PC-3 (cell line): ENCODE data around the gene PEX5L. TPM values are rescaled to one million over a fixed set of nuclear protein-coding genes. Genes with fewer than 3 reads are reported as not detected.
A peak's percentile ranks its signal among the peaks of the same experiment; 100 is the strongest.

Source experiments
- ATAC-seq: fragments of 200-7000 bp; cut with Tn5 transposase; 2 replicates; pipeline ENCODE4 v1.9.1; 2020; ENCODE audit warnings: mild to moderate bottlenecking, moderate library complexity
- BruUV-seq: library from RNA; stranded (reverse); fragments of 400-500 nt; replicated peaks from 2 replicates; lab custom pipeline; 2021; lab: Mats Ljungman, UMichigan
- CTCF ChIA-PET: fragments of 300-600 bp; sonication (Branson Sonifier 250); formaldehyde crosslinking; loops from one replicate; lab custom pipeline; 2022; ENCODE audit warnings: antibody characterized with exemption; lab: Charles Lee
- POLR2A ChIA-PET: fragments of 300-600 bp; sonication (Branson Sonifier 250); formaldehyde crosslinking; loops from one replicate; lab custom pipeline; 2022; ENCODE audit warnings: antibody characterized with exemption; ENCODE audit not compliant: unreplicated experiment; lab: Charles Lee
- DNase-seq: peaks from one replicate; pipeline ENCODE4 v3.0.0-alpha.2; 2015
- H2AFZ ChIP-seq: fragments of 300-600 bp; sonication (generic); 2 replicates; pipeline ENCODE4 v1.6.0; 2016; ENCODE audit warnings: antibody characterized with exemption, low read length
- H3F3A ChIP-seq: fragments of 300-600 bp; sonication (generic); one replicate; pipeline ENCODE4 v1.6.0; 2017; ENCODE audit warnings: antibody characterized with exemption, low read length, control low read depth, mild to moderate bottlenecking; ENCODE audit not compliant: unreplicated experiment
- H3K27ac ChIP-seq: fragments of 300-600 bp; sonication (generic); 2 replicates; pipeline ENCODE4 v1.5.1; 2016; ENCODE audit warnings: mild to moderate bottlenecking, low read length
- H3K27me3 ChIP-seq: fragments of 300-600 bp; sonication (generic); 2 replicates; pipeline ENCODE4 v1.6.1; 2016; ENCODE audit warnings: low read length, mixed read lengths
- H3K36me3 ChIP-seq: fragments of 300-600 bp; sonication (generic); 2 replicates; pipeline ENCODE4 v1.6.1; 2016; ENCODE audit warnings: low read depth, mixed run types, low read length, mixed read lengths
- H3K4me1 ChIP-seq: fragments of 300-600 bp; sonication (generic); 2 replicates; pipeline ENCODE4 v1.5.1; 2016; ENCODE audit warnings: low read length; ENCODE audit not compliant: insufficient read depth
- H3K4me2 ChIP-seq: fragments of 300-600 bp; sonication (generic); 2 replicates; pipeline ENCODE4 v1.6.0; 2016; ENCODE audit warnings: low read length
- H3K4me3 ChIP-seq: fragments of 300-600 bp; sonication (generic); 2 replicates; pipeline ENCODE4 v1.5.1; 2016; ENCODE audit warnings: mild to moderate bottlenecking, low read length, mixed read lengths
- H3K79me2 ChIP-seq: fragments of 300-600 bp; sonication (generic); 2 replicates; pipeline ENCODE4 v1.6.1; 2017; ENCODE audit warnings: low read length, mixed read lengths
- H3K9ac ChIP-seq: fragments of 300-600 bp; sonication (generic); 2 replicates; pipeline ENCODE4 v1.6.0; 2016; ENCODE audit warnings: mild to moderate bottlenecking, low read length
- H3K9me2 ChIP-seq: fragments of 300-600 bp; sonication (generic); replicated peaks from 2 replicates; pipeline ENCODE4 v1.6.1; 2016; ENCODE audit warnings: mixed run types, low read length, mixed read lengths
- H3K9me3 ChIP-seq: fragments of 300-600 bp; sonication (generic); 2 replicates; pipeline ENCODE4 v1.6.1; 2016; ENCODE audit warnings: low read length, mixed read lengths
- H4K20me1 ChIP-seq: fragments of 300-600 bp; sonication (generic); 2 replicates; pipeline ENCODE4 v1.6.1; 2016; ENCODE audit warnings: low read length, mixed read lengths
- EZH2 ChIP-seq: fragments of 300-600 bp; sonication (generic); IDR thresholded peaks from one replicate; pipeline ENCODE4 v1.6.1; 2017; ENCODE audit warnings: antibody characterized with exemption, mild to moderate bottlenecking, low read length; ENCODE audit not compliant: unreplicated experiment
- EZH2phosphoT487 ChIP-seq: fragments of 300-600 bp; sonication (generic); IDR thresholded peaks from 2 replicates; pipeline ENCODE4 v1.6.1; 2018; ENCODE audit warnings: mild to moderate bottlenecking, antibody characterized with exemption, low read length, borderline replicate concordance
- intact Hi-C: fragments of 100-400 bp; cut with micrococcal nuclease; formaldehyde crosslinking; loops from 2 replicates; pipeline ENCODE4 v1.9.0; 2023
- total RNA-seq: library from RNA; depleted of rRNA; stranded (reverse); fragments of >200 nt; gene quantifications from 2 replicates; pipeline ENCODE4 v1.2.3, GENCODE V29; 2014
- TF ChIP-seq, protein P1 (sequence below): fragments of 300-600 bp; sonication (generic); conservative IDR thresholded peaks from 2 replicates; pipeline ENCODE4 v1.5.1; 2017; ENCODE audit warnings: antibody characterized with exemption, low read depth, mild to moderate bottlenecking, low read length

Gene PEX5L
- total RNA-seq, 1 experiment from 2014 or later = 0.69 TPM

DNA sequence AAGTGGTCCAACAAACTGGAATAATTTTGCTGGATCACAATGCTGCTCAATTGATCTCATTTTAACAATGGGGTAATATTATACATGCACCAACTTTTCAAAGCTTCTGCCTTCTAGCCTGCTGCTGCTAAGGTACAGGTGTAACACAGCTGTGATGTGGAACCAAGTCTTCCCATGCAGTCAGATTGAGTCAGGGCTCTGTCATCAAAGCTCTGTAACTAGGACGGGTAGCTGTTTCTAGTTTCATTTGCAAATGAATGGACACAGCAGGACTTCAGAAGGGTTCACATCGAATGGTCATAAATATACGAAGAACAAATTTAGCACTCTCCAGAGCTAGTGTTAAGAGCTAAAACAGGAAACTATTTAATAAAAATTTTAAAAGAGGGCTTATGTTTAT is 194.7 kb downstream of the PEX5L start:
- H3K4me1 ChIP-seq = peaks cover 5% of the 10 kb centered on the region; the same call in 1 of the 2 replicates
- no peak overlapping the region for H3K9ac ChIP-seq
- no peaks in the 10 kb centered on the region for H3K79me2 ChIP-seq
- no peak overlapping the region for H3K4me2 ChIP-seq
- H3F3A ChIP-seq = no peaks in the 10 kb centered on the region
- DNase-seq (peak; percentile 25), ATAC-seq (no peak)
- no peaks in the 10 kb centered on the region for H4K20me1 ChIP-seq
- POLR2A ChIA-PET = no interaction called here
- no peak overlapping the region for H3K4me3 ChIP-seq
- H3K36me3 ChIP-seq = no peaks in the 10 kb centered on the region
- TF ChIP-seq EZH2phosphoT487 (no peak), EZH2 (no peak)
- TF ChIP-seq, protein P1, sequence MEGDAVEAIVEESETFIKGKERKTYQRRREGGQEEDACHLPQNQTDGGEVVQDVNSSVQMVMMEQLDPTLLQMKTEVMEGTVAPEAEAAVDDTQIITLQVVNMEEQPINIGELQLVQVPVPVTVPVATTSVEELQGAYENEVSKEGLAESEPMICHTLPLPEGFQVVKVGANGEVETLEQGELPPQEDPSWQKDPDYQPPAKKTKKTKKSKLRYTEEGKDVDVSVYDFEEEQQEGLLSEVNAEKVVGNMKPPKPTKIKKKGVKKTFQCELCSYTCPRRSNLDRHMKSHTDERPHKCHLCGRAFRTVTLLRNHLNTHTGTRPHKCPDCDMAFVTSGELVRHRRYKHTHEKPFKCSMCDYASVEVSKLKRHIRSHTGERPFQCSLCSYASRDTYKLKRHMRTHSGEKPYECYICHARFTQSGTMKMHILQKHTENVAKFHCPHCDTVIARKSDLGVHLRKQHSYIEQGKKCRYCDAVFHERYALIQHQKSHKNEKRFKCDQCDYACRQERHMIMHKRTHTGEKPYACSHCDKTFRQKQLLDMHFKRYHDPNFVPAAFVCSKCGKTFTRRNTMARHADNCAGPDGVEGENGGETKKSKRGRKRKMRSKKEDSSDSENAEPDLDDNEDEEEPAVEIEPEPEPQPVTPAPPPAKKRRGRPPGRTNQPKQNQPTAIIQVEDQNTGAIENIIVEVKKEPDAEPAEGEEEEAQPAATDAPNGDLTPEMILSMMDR = no peak
- H3K9me3 ChIP-seq = no peaks in the 10 kb centered on the region
- no TSS peak for BruUV-seq
- no peaks in the 10 kb centered on the region for H3K27me3 ChIP-seq
- CTCF ChIA-PET = no interaction called here
- H2AFZ ChIP-seq = no peak overlapping the region
- H3K9me2 ChIP-seq = no peaks in the 10 kb centered on the region
- H3K27ac ChIP-seq = no peak overlapping the region
- intact Hi-C loops = no loop called here

DNA sequence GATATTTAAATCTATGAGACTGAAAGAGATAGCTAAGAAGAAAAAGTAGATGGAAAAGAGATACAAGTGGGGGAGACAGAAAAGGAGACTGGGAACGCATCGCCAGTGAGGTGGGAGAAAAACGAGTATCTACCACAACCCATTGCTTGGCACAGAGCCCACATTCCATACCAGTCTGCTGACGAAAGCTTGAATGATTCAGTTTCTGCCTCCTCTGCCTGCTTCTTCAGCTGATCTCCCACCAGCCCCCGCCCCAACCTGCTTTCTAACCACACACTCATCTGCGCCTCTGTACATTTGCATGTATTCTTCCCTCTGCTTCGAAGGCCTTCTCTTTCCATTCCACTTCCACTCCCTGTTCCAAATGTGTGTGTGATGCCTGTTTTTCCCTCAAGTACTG is 195.8 kb downstream of the PEX5L start:
- no peaks in the 10 kb centered on the region for H3K9me2 ChIP-seq
- no TSS peak for BruUV-seq
- ATAC-seq (no peak; the same call in 1 of the 2 replicates), DNase-seq (peak; percentile 73)
- no peak overlapping the region for H3K4me2 ChIP-seq
- no peak overlapping the region for H3K27ac ChIP-seq
- H3F3A ChIP-seq = no peaks in the 10 kb centered on the region
- no peaks in the 10 kb centered on the region for H3K79me2 ChIP-seq
- intact Hi-C loops = no loop called here
- ChIA-PET CTCF (no interaction called here), POLR2A (interaction anchor here (0.6 kb wide), 1 partner anchor 1153 kb away, joined by 4 read pairs; no protein-coding TSS in a partner anchor)
- no peak overlapping the region for H2AFZ ChIP-seq
- H3K9me3 ChIP-seq = no peaks in the 10 kb centered on the region
- TF ChIP-seq, protein P1 = no peak
- TF ChIP-seq EZH2phosphoT487 (no peak), EZH2 (no peak)
- peaks cover 5% of the 10 kb centered on the region; the same call in 1 of the 2 replicates for H3K4me1 ChIP-seq
- no peaks in the 10 kb centered on the region for H3K36me3 ChIP-seq
- H3K9ac ChIP-seq = no peak overlapping the region
- no peaks in the 10 kb centered on the region for H4K20me1 ChIP-seq
- H3K27me3 ChIP-seq = no peaks in the 10 kb centered on the region
- H3K4me3 ChIP-seq = no peak overlapping the region

DNA sequence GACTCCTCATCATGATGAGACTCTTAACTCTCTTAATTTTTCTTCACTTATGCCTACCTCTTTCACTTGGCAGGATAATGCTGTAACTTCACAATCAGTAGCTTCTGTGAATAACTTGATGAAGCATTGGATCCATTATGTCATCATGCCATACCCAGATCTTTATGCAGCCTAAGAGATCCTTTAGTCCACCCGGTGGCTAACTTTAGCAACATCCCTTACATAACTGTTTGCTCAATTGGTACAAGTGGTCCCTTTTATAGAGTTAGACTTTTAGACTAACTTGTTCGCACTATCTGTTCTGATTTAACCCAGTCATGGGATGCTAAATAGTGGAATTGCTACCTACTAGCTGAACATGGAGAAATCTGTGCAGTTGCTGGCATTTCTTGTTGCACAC is 199.4 kb downstream of the PEX5L start:
- no peak overlapping the region for H2AFZ ChIP-seq
- no peaks in the 10 kb centered on the region for H3K79me2 ChIP-seq
- H3K4me2 ChIP-seq = no peak overlapping the region
- no peak overlapping the region for H3K27ac ChIP-seq
- DNase-seq = no peak
- no peak for ATAC-seq
- peaks cover 5% of the 10 kb centered on the region; the same call in 1 of the 2 replicates for H3K4me1 ChIP-seq
- H3K9me3 ChIP-seq = no peaks in the 10 kb centered on the region
- no peak overlapping the region for H3K4me3 ChIP-seq
- BruUV-seq = no TSS peak
- intact Hi-C loops = no loop called here
- H4K20me1 ChIP-seq = no peaks in the 10 kb centered on the region
- H3F3A ChIP-seq = no peaks in the 10 kb centered on the region
- no peaks in the 10 kb centered on the region for H3K9me2 ChIP-seq
- H3K36me3 ChIP-seq = no peaks in the 10 kb centered on the region
- H3K9ac ChIP-seq = no peak overlapping the region
- H3K27me3 ChIP-seq = no peaks in the 10 kb centered on the region
- ChIA-PET POLR2A (interaction anchor here (0.7 kb wide), 1 partner anchor 15 kb away, joined by 4 read pairs; no protein-coding TSS in a partner anchor), CTCF (no interaction called here)
- TF ChIP-seq EZH2phosphoT487 = no peak
- TF ChIP-seq, protein P1 = no peak
- no peak for TF ChIP-seq EZH2
